ENCODE data around the gene IQCH. TPM values are rescaled to one million over a fixed set of nuclear protein-coding genes. Genes with fewer than 3 reads are reported as not detected.

Gene IQCH
- total and polyA plus RNA-seq, 4 donors, result 2.4 to 9.0 (median 4.8) TPM

DNA sequence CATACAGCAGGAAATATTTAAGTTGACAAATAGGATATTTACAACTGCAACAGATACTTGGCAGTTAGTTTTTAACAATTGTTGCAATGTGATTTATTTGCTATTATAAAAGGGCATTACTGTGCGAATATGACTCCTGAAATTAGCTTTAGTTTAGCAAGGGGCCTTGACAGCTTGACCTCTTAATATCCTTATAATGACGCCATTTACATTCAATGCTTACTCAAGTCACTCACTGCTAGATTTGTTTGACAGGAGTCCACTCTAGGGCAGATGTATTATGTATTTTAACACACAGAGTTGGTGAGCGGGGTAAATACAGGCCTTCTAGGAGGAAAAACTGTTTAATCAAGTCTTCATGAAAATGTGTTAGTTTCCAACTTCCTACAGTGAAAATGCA, 208.3 kb downstream of the IQCH start:
- H3K27ac ChIP-seq (ENCODE audit: low read depth, low read length), result no peak overlapping the region
- no peaks in the 10 kb centered on the region for H3K27me3 ChIP-seq (ENCODE audit: control insufficient read depth, insufficient read depth, low read length)
- no peak overlapping the region for H3K4me3 ChIP-seq (ENCODE audit: low read depth, low read length)
- H3K9me3 ChIP-seq (ENCODE audit: control insufficient read depth, insufficient read depth, low read length), result no peaks in the 10 kb centered on the region
- peaks cover 5% of the 10 kb centered on the region for H3K36me3 ChIP-seq (ENCODE audit: control insufficient read depth, insufficient read depth, low read length)
- DNase-seq (ENCODE audit: low read depth in 4 of 6, low spot score in 6 of 6), result no peak
- H3K4me1 ChIP-seq (ENCODE audit: control insufficient read depth, insufficient read depth, low read length), result no peaks in the 10 kb centered on the region
- no CpG with 5 or more reads among the region's 3 CpGs for WGBS (ENCODE audit: insufficient coverage)

DNA sequence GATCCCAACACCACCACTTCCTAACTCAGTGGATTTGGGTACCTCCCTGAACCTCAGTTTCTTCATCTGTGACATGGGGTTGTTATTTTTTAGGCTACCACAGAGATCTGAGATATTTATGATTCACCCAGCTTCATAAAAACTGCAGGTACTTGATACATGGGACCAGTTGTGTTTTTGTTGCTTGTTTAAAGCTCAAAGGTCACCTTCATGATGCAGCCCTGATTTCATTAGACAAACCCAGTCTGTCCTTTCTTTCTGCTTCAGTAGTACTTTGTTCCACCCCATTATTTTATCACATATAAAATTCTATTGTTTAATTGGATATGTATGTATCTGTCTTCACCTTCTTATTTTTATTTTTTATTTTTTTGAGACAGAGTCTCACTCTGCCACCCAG, 208.9 kb downstream of the IQCH start:
- no peak overlapping the region for H3K27ac ChIP-seq (ENCODE audit: low read depth, low read length)
- no peak overlapping the region for H3K4me3 ChIP-seq (ENCODE audit: low read depth, low read length)
- no peaks in the 10 kb centered on the region for H3K27me3 ChIP-seq (ENCODE audit: control insufficient read depth, insufficient read depth, low read length)
- DNase-seq (ENCODE audit: low read depth in 4 of 6, low spot score in 6 of 6), result no peak
- H3K9me3 ChIP-seq (ENCODE audit: control insufficient read depth, insufficient read depth, low read length), result no peaks in the 10 kb centered on the region
- H3K4me1 ChIP-seq (ENCODE audit: control insufficient read depth, insufficient read depth, low read length), result no peaks in the 10 kb centered on the region
- peaks cover 5% of the 10 kb centered on the region for H3K36me3 ChIP-seq (ENCODE audit: control insufficient read depth, insufficient read depth, low read length)

DNA sequence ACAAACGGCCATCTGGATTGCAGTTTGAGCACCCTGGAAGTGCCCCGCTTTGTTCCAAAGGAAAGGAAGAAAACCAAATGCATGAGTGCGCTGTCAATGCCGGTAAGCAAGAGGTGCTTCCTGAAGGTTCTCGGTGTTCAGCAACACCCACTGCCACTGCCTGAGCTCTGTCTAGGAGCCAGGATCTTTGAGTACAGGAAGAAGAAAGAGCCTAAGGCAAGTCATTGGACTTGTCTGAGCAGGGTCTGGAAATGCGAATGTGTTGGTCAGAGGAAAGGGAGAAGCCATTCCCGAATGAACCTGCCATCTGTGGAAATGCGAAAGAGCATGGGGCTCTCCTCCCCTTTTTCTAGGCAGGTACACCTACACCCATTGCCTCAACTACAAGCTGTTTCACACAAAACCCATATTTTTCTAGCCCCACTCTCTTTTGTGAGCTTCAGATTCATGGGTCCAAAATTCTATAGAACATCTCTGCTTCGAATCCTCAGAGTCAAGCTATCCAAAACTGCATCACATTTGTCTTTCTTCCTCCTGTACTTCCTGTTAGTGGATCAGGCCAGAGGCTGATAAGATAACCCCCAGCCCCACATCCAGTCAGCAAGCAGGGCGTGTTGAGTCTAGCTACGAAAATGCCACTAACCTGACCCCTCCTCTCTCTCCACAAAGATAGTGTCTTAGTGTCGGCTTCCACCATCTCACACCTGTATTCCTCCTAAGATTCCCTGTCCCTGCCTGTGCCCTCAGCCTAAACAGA, 210.8 kb downstream of the IQCH start:
- Histone ChIP-seq H3K4me3 (ENCODE audit: low read depth, low read length) (no peak overlapping the region), H3K27me3 (ENCODE audit: control insufficient read depth, insufficient read depth, low read length) (no peaks in the 10 kb centered on the region), H3K9me3 (ENCODE audit: control insufficient read depth, insufficient read depth, low read length) (no peaks in the 10 kb centered on the region), H3K36me3 (ENCODE audit: control insufficient read depth, insufficient read depth, low read length) (peaks cover 3% of the 10 kb centered on the region), H3K27ac (ENCODE audit: low read depth, low read length) (no peak overlapping the region), H3K4me1 (ENCODE audit: control insufficient read depth, insufficient read depth, low read length) (no peaks in the 10 kb centered on the region)
- DNase-seq (ENCODE audit: low read depth in 4 of 6, low spot score in 6 of 6), result no peak
- WGBS (ENCODE audit: insufficient coverage), result 91% methylated on average over 12 of the region's 12 CpGs

DNA sequence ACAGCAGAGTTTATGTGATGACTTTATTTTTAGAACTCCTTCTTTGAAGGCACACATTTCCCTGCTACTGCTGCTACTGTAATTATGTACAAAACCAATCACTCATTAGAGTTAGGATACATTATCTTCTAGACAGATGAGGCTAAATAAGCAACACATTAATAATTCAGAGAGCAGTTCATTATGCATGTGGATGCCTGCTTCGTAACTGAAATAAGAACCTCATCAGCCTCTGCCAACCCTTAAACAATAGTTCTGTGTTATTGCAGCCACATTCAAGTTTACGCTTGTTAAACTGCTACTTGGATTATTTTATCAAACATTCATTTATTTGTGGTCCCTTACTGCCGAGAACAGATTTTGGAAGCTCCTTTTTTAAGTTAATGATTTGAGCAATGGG, 213.8 kb downstream of the IQCH start:
- Histone ChIP-seq H3K9me3 (ENCODE audit: control insufficient read depth, insufficient read depth, low read length) (no peaks in the 10 kb centered on the region), H3K4me3 (ENCODE audit: low read depth, low read length) (no peak overlapping the region)
- DNase-seq (ENCODE audit: low read depth in 4 of 6, low spot score in 6 of 6), result peak in 2 of 6 donors; percentile 31 to 68

DNA sequence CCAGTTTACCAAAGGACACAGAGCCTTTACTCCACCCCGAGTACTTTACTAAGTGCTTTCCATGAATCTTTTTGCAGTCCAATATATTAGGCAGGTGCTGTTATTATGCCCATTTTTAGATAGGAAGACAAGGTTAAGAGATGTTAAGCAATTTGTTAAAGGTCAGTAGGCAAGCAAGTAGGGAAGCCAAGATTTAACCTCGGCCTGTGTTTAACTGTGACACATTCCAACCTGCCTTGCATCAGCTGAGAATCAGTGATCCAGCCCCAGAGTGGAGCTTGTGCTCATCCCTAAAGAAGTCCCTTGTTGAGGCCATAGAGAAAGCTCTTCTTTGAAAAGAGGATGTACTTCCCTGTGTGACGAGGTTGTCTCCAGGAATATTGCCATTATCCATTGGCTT, 215.1 kb downstream of the IQCH start:
- Histone ChIP-seq H3K27me3 (ENCODE audit: control insufficient read depth, insufficient read depth, low read length) (no peaks in the 10 kb centered on the region), H3K36me3 (ENCODE audit: control insufficient read depth, insufficient read depth, low read length) (peaks cover 3% of the 10 kb centered on the region), H3K27ac (ENCODE audit: low read depth, low read length) (no peak overlapping the region), H3K9me3 (ENCODE audit: control insufficient read depth, insufficient read depth, low read length) (no peaks in the 10 kb centered on the region), H3K4me3 (ENCODE audit: low read depth, low read length) (no peak overlapping the region), H3K4me1 (ENCODE audit: control insufficient read depth, insufficient read depth, low read length) (no peaks in the 10 kb centered on the region)
- DNase-seq (ENCODE audit: low read depth in 4 of 6, low spot score in 6 of 6), result no peak
- 85% methylated on average over 2 of the region's 3 CpGs for WGBS (ENCODE audit: insufficient coverage)

More for the DNA sequence above, 213.8 kb downstream of the IQCH start:
- H3K27ac ChIP-seq (ENCODE audit: low read depth, low read length), result no peak overlapping the region
- H3K4me1 ChIP-seq (ENCODE audit: control insufficient read depth, insufficient read depth, low read length), result no peaks in the 10 kb centered on the region
- peaks cover 3% of the 10 kb centered on the region for H3K36me3 ChIP-seq (ENCODE audit: control insufficient read depth, insufficient read depth, low read length)
- WGBS (ENCODE audit: insufficient coverage), result no CpG with 5 or more reads among the region's 3 CpGs
- H3K27me3 ChIP-seq (ENCODE audit: control insufficient read depth, insufficient read depth, low read length), result no peaks in the 10 kb centered on the region

DNA sequence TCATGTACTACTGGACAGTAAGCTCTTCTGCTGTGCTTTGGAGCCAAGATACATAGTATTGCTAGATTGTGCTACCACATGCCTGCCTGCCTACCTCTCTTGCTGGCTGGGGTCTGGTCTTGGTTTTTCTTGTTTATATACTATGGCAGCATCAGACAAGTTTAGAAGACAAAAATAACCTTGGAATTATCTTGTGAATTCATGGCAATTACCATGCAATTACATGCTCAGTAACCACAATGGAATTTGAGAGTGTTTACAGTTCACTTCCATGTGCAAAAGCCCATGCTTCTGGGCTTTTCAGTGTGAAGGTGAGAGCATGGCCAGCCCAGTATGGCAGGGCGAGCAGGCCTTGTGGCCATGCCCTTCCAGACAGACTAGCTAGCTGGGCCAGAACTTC, 218.4 kb downstream of the IQCH start:
- H3K36me3 ChIP-seq (ENCODE audit: control insufficient read depth, insufficient read depth, low read length), result no peaks in the 10 kb centered on the region
- 100% methylated on average over 1 of the region's 1 CpG for WGBS (ENCODE audit: insufficient coverage)
- H3K4me3 ChIP-seq (ENCODE audit: low read depth, low read length), result no peak overlapping the region
- no peaks in the 10 kb centered on the region for H3K9me3 ChIP-seq (ENCODE audit: control insufficient read depth, insufficient read depth, low read length)
- no peak for DNase-seq (ENCODE audit: low read depth in 4 of 6, low spot score in 6 of 6)
- no peaks in the 10 kb centered on the region for H3K4me1 ChIP-seq (ENCODE audit: control insufficient read depth, insufficient read depth, low read length)
- H3K27ac ChIP-seq (ENCODE audit: low read depth, low read length), result no peak overlapping the region
- H3K27me3 ChIP-seq (ENCODE audit: control insufficient read depth, insufficient read depth, low read length), result no peaks in the 10 kb centered on the region

DNA sequence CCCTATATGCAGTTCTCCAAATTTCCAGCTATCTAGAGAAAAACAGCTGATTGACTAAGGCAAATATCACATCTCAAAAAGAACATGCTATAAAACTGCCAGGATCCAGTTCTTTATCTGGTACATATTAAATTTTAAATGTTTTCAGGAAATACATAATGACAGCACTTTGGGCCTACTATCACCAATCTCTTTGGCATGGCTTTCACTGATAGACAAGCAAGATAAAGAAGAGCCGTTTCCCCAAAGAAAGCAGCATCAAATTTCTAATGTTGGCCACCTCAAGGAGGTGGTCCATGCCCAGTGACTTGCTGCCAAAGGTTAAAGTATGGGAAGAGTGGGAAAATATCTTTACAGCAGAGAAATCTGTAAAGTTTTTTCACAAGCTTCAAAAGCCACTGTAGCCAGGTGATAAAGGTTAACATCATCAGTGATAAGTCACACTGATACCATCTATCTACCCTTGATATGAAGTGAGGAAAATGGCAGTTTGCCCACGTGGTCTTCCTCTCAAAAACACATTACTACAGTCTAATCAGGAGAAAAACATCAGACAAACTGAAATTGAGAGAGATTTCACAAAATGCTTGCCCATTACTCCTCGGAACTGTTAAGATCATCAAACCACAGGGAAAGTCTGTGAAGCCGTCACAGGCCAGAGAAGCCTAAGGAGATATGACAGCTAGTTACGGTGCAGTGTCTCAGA, 220.0 kb downstream of the IQCH start:
- Histone ChIP-seq H3K4me1 (ENCODE audit: control insufficient read depth, insufficient read depth, low read length) (no peaks in the 10 kb centered on the region), H3K9me3 (ENCODE audit: control insufficient read depth, insufficient read depth, low read length) (no peaks in the 10 kb centered on the region), H3K27me3 (ENCODE audit: control insufficient read depth, insufficient read depth, low read length) (no peaks in the 10 kb centered on the region), H3K36me3 (ENCODE audit: control insufficient read depth, insufficient read depth, low read length) (no peaks in the 10 kb centered on the region), H3K4me3 (ENCODE audit: low read depth, low read length) (no peak overlapping the region), H3K27ac (ENCODE audit: low read depth, low read length) (no peak overlapping the region)
- WGBS (ENCODE audit: insufficient coverage), result 85% methylated on average over 2 of the region's 5 CpGs
- DNase-seq (ENCODE audit: low read depth in 4 of 6, low spot score in 6 of 6), result no peak

DNA sequence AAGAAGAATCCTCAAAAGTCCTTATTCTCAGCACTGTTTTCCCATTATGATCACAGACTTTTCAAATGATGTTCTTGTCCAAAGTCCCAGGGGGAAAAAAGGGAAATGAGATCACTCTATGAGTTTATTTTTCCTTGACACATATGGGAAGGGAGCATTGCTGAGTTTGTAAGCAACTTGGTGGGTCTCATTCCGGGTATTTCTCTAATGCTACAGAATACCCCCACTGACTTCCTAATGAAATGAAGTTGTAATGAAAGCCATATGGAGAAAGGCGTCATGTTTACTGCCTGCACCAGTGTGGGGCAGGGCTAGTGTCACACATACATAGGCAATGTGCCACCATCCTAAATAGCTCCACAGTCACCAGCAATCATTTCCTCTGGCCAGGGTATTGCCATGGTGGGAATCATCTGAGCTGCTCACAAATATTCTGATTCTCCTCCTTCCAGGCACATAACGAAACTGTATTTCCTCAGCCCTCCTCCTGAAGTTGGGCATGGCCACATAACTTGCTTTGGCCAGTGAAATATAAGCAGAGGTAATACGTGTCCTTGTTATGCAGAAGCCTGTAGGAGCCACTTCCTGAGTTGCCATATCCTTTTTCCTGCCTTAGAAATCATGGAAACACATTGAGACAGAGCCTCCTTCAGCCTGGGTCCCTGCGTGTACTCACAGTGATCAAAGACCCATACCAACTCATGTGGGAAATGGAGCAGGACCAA, 225.4 kb downstream of the IQCH start:
- WGBS (ENCODE audit: insufficient coverage), result 86% methylated on average over 2 of the region's 5 CpGs
- H3K36me3 ChIP-seq (ENCODE audit: control insufficient read depth, insufficient read depth, low read length), result no peaks in the 10 kb centered on the region
- H3K9me3 ChIP-seq (ENCODE audit: control insufficient read depth, insufficient read depth, low read length), result no peaks in the 10 kb centered on the region
- H3K27me3 ChIP-seq (ENCODE audit: control insufficient read depth, insufficient read depth, low read length), result no peaks in the 10 kb centered on the region
- no peaks in the 10 kb centered on the region for H3K4me1 ChIP-seq (ENCODE audit: control insufficient read depth, insufficient read depth, low read length)
- H3K27ac ChIP-seq (ENCODE audit: low read depth, low read length), result peak overlapping the region; percentile 29
- no peak overlapping the region for H3K4me3 ChIP-seq (ENCODE audit: low read depth, low read length)
- peak in 1 of 6 donors; percentile 39 for DNase-seq (ENCODE audit: low read depth in 4 of 6, low spot score in 6 of 6)

DNA sequence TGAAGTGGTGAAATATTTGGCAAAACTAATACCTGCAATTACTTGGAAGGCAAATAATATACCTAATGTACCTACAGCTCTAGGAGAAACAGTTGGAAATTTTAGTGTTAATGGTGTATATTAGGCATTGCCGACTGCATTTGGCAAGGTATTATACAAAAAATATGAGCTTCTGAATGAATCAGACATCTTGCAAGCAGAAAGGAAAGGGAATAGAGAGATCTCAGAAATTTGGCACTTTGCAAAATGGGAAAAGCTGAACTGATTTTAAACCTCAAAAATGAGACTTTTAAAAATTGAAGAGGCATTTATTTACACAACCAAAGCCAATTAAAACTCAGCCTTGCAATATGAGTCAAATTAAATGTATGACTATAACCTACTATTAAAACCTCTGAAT, 226.2 kb downstream of the IQCH start:
- no CpG with 5 or more reads among the region's 1 CpG for WGBS (ENCODE audit: insufficient coverage)
- no peak for DNase-seq (ENCODE audit: low read depth in 4 of 6, low spot score in 6 of 6)

More for the DNA sequence above, 226.2 kb downstream of the IQCH start:
- Histone ChIP-seq H3K36me3 (ENCODE audit: control insufficient read depth, insufficient read depth, low read length) (no peaks in the 10 kb centered on the region), H3K27me3 (ENCODE audit: control insufficient read depth, insufficient read depth, low read length) (no peaks in the 10 kb centered on the region), H3K9me3 (ENCODE audit: control insufficient read depth, insufficient read depth, low read length) (no peaks in the 10 kb centered on the region), H3K4me1 (ENCODE audit: control insufficient read depth, insufficient read depth, low read length) (no peaks in the 10 kb centered on the region), H3K4me3 (ENCODE audit: low read depth, low read length) (no peak overlapping the region), H3K27ac (ENCODE audit: low read depth, low read length) (no peak overlapping the region)

All from spinal cord (tissue), 10 donors.